Measurements from ENCODE around the gene NRF1. TPM values are rescaled to one million over a fixed set of nuclear protein-coding genes. Genes with fewer than 3 reads are reported as not detected.

The NRF1 gene
- total RNA-seq, 1 experiment from 2014 or later, result 19.3 TPM

GRCh38 chr7:129746857-129747529, 135.5 kb downstream of the NRF1 start:
- peak overlapping the region in 2 of 3 experiments; percentile 45 to 85; a peak in 3 of 7 replicates for H3K27ac Mint-ChIP-seq
- no peak overlapping the region for H3K4me2 ChIP-seq (ENCODE audit: insufficient read depth, insufficient read length, low read length)
- H3K36me3 Mint-ChIP-seq (ENCODE audit: insufficient read depth in 1 of 3, low read depth in 3 of 3), result peaks cover 8 to 35% (median 31%) of the 10 kb centered on the region in 3 experiments; a peak in 6 of 7 replicates

More at GRCh38 chr7:129746857-129747529, 135.5 kb downstream of the NRF1 start:
- Mint-ChIP-seq H3K27me3 (ENCODE audit: low read depth) (peaks cover 1% of the 10 kb centered on the region; the same call in 1 of the 2 replicates), H3K9me3 (no peaks in the 10 kb centered on the region), H3K4me1 (peaks cover 4 to 8% of the 10 kb centered on the region in 2 experiments), H3K4me3 (no peak overlapping the region)
- Histone ChIP-seq H2BK120ac (ENCODE audit: low read depth, low read length, poor library complexity, severe bottlenecking) (no peak overlapping the region), H3K23ac (ENCODE audit: insufficient read length, low read depth, low read length) (no peak overlapping the region), H3K9ac (ENCODE audit: extremely low read depth, insufficient read length, low read length) (no peak overlapping the region), H4K8ac (replicated peaks; ENCODE audit: insufficient read length, low read depth, low read length) (no peak overlapping the region), H3K79me1 (ENCODE audit: insufficient read depth, low read depth, low read length, poor library complexity, severe bottlenecking) (no peaks in the 10 kb centered on the region), H2BK12ac (ENCODE audit: insufficient read length, low read depth, low read length) (no peak overlapping the region), H4K20me1 (ENCODE audit: control insufficient read depth, insufficient read depth, insufficient read length) (no peaks in the 10 kb centered on the region), H3K79me2 (ENCODE audit: insufficient read depth, low read length) (no peaks in the 10 kb centered on the region), H3K23me2 (ENCODE audit: insufficient read length, low read depth, low read length, poor library complexity, severe bottlenecking) (no peaks in the 10 kb centered on the region), H3T11ph (ENCODE audit: low read length) (no peak overlapping the region), H3K14ac (ENCODE audit: insufficient read depth, low read length) (no peak overlapping the region), H3K56ac (ENCODE audit: insufficient read length, low read depth, low read length) (no peak overlapping the region), H3K4me1 (ENCODE audit: insufficient read depth, low read length) (peaks cover 3% of the 10 kb centered on the region; the same call in 1 of the 2 replicates), H2BK20ac (ENCODE audit: low read depth, low read length, poor library complexity, severe bottlenecking) (no peak overlapping the region), H4K91ac (ENCODE audit: insufficient read length, low read depth, low read length) (no peak overlapping the region), H3K27me3 (ENCODE audit: insufficient read depth, low read length) (no peaks in the 10 kb centered on the region), H3K9me3 (ENCODE audit: control insufficient read depth, low read depth, low read length) (no peaks in the 10 kb centered on the region), H2BK5ac (ENCODE audit: insufficient read length, low read length) (no peak overlapping the region), H3K4ac (ENCODE audit: low read depth, low read length) (no peak overlapping the region), H2BK15ac (ENCODE audit: low read depth, low read length) (no peak overlapping the region), H3K18ac (ENCODE audit: insufficient read length, low read depth, low read length) (no peak overlapping the region), H2AFZ (ENCODE audit: low read length) (no peak overlapping the region), H2AK5ac (ENCODE audit: insufficient read length, low read length) (no peak overlapping the region), H3K27ac (ENCODE audit: insufficient read length, low read depth, low read length) (no peak overlapping the region), H4K5ac (ENCODE audit: insufficient read length, low read depth, low read length) (no peak overlapping the region)
- no peak for DNase-seq
- TF ChIP-seq, protein P1, sequence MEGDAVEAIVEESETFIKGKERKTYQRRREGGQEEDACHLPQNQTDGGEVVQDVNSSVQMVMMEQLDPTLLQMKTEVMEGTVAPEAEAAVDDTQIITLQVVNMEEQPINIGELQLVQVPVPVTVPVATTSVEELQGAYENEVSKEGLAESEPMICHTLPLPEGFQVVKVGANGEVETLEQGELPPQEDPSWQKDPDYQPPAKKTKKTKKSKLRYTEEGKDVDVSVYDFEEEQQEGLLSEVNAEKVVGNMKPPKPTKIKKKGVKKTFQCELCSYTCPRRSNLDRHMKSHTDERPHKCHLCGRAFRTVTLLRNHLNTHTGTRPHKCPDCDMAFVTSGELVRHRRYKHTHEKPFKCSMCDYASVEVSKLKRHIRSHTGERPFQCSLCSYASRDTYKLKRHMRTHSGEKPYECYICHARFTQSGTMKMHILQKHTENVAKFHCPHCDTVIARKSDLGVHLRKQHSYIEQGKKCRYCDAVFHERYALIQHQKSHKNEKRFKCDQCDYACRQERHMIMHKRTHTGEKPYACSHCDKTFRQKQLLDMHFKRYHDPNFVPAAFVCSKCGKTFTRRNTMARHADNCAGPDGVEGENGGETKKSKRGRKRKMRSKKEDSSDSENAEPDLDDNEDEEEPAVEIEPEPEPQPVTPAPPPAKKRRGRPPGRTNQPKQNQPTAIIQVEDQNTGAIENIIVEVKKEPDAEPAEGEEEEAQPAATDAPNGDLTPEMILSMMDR (conservative IDR thresholded peaks at IDR 0.05), result no peak
- no CpG with 5 or more reads among the region's 4 CpGs for WGBS (ENCODE audit: extremely low coverage, insufficient read length, low lambda C conversion rate)
